Stimulated activated CD4-positive, alpha-beta T cell treated with anti-CD3 and anti-CD28 coated beads, Interleukin-4, amount 100 ng/mL, for 1 hour (primary cell): ENCODE data around the gene SULT1A2.
"Not testable (repeated sequence)": the region's sequence is repeated elsewhere in the genome, so short reads cannot be mapped to it uniquely, and the experiment has no call there.

ENCODE experiments used
- DNase-seq: peaks from one replicate; pipeline ENCODE4 v3.0.0-alpha.2; 2020

The SULT1A2 gene

DNA sequence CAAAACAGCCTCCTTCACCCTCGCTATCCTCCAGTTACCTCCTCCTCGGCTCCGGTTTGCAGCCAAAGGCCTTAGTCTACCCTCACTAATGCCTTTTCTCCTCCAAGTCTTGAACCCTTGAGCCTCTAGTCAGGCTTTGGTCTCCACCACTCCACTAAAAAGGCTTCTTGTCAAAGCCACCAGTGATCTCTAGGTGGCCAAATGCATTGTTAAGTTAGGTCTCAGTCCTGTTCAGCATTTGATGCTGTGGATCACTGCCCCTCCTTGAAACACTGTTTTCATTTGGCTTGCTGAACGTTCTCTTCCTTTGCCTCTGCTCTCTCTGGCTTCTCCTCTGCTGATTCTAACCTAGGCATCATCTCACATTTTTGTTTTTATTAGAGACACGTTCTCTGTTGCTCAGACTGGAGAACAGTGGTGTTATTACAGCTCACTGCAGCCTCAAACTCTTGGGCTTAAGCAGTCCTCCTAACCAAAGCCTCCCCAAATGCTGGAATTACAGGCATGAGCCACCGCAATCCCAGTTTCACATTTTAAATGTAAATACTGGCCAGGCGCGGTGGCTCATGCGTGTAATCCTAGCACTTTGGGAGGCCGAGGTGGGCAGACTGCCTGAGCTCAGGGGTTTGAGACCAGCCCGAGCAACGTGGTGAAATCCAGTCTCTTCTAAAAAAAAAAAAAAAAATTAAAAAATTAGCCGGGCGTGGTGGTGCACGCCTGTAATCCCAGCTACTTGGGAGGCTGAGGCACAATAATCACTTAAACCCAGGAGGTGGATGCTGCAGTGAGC lies 42.0 kb downstream of the SULT1A2 start:
- no peak for DNase-seq

DNA sequence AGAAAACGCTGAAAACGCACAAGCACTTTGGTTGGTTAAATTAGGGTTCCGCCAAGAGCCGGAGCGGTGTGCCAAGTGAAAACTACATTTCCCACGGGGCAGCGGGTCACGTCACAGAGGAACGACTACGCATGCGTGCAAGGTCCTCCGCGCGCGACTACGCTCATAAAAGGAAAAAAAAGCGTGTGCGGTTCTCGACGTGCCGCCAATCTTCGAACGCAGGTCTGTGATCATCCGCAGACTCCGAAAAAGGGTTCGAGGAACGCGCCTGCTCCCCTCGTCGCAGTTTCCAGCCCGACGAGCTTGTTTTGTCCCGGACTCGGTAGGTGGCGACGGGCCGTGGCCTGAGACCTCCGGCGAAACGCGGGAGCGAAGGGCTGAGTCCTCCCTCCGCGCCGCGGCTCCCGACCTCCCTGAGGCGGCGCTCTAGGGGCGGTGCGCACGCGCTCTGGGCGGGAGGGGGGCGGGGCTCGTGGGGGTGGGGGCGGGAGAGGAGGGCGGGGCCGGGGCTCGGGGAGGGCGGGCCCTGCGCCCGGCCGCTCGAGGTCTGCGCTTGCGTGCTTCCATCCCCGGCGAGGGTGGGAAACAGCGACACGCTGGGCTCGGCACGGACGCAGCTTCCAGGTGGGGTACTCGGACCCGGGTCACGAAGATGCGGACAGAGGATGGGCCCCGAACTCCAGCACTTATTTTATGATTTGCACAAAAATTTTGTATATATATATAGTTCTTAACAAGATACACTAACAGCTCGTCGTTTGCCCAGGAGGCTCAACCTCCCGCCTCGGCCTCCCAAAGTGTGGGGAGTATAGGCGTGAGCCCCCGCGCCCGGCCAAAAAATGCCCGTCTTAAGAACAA lies 42.8 kb downstream of the SULT1A2 start, which contains the start of gene SGF29:
Gene SGF29 (plus strand): TSS at position 145 of the 858 bp plus-strand sequence. CDS start 27,150 bp downstream, outside the sequence.
- DNase-seq, result peak; percentile 90

DNA sequence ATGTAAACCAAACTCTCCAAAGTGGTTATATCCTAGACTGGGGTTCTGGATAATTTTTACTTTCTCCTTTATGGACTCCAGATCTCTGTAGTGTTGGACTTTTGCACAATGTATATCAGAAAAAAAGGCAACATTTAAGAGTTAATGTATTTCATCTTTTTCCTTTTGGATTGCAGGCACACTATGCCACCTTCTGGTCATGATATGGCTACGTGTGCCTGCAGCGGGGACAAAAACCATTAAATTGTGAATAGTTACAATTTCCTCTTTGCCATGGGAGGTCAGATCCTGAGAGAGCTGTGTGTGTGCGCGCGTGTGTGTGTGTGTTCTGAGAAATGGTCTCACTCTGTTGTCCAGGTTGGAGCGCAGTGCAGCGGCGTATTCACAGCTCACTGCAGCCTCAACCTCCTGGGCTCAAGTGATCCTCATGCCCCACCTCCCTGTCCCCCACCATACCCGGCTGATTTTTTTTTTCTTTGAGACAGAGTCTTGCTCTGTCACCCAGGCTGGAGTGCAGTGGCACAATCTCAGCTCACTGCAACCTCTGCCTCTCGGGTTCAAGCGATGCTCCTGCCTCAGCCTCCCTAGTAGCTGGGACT lies 47.5 kb downstream of the SULT1A2 start:
- no peak for DNase-seq

DNA sequence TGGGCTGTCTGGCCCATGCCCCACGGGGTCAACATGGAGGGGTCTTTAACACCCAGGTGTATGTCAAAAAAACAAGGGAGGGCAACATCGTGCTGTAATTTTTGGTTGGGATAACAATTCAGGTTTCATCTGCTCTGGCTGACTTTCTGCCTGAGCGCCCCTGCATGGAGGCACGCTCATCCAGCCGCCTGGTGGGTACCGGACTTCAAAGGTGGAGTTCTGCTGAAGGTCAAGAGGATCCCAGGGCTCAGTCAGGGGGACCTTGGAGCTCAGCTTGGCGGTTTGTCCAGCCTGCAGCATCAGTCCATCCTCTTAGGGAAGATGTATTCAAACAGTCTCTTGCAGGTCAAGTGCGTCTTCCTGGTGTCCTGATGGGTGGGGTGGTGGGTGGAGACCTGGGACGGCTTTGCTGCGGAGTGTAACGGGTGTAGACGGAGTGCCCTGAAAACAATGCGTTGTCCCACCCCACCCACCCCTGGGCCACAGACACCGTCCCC lies 48.5 kb downstream of the SULT1A2 start:
- DNase-seq, result no peak

DNA sequence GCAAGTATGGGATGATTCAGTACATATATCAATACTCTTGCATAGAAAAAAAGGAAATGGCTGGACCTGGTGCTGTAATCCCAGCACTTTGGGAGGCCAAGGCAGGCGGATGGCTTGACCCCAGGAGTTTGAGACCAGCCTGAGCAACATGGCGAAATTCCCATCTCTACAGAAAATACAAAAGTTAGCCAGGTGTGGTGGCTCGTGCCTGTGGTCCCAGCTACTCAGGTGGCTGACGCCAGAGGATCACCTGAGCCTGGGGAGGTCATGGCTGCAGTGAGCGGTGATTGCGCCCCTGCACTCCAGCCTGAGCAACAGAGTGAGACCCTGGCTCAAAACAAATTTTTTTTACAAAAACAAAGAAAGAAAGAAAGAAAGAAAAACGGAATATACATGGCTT lies 50.2 kb downstream of the SULT1A2 start:
- DNase-seq, result no peak

DNA sequence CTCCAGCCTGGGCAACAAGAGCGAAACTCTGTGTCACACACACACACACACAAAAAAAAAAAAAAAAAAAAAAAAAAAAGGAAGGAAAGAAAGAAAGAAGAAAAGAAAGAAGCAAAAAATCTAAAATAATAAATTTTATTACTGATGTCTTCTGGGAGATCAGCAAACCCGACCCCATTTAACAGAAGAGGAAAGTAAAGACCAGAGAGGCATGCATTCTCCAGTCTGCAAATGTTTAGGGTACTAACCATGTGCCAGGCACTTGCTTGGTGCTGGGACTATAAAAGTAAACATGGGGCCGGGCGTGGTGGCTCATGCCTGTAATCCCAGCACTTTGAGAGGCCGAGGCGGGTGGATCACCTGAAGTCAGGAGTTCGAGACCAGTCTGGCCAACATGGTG lies 50.9 kb downstream of the SULT1A2 start:
- not testable (repeated sequence) for DNase-seq

DNA sequence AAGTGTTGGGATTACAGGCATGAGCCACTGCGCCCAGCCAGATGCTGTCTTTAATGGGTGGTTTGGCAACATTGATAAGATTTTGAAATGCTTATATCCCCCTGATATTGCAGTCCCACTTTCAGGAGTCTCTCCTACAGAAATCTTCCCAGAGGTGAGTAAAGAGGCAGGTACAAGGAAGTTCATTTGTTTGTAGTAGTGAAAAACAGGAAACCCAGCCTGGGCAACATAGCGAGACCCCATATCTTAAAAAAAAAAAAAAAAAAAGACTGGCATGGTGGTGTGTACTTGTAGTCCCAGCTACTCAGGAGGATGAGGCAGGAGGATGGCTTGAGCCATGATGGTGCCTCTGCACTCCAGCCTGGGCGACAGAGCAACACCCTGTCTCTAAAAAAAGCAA lies 51.9 kb downstream of the SULT1A2 start:
- no peak for DNase-seq

DNA sequence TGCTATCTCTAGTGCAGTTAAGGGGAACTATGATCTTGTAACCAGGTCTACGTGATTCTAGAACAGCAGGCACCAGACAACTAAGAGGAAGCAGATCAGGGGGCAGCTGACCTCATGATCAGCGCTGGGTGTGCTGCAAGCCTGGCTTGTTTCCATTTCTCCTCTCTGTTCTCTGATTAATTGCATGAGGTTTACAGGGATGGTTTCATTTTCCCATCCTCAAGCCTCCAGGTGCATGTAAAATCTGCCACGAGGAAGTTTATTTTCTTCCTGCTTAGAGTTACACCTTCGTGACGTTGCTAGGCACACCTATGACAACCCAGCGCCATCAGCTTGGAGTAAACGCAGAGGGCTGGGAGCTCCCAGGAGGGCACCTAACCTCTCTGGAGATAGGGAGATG lies 53.8 kb downstream of the SULT1A2 start:
- no peak for DNase-seq

DNA sequence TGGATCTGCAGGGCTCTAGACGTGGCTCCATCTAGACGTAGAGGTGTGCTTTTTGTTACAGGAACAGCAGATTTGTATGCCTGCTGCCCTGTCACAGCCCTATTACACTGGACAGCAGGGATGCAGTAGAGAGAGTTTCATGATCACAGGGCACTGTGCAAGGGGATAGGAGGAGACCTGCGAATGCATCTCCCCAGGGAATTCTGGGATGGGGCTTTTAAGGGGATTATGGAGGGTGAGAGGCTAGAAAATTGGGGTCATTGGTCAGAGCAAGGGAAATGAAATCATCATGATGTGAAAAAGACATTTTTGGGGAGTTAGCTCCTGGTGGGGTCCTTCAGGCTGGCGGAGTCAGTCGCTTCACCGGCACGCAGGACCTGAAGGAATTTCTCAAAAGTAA lies 54.2 kb downstream of the SULT1A2 start:
- DNase-seq, result no peak
